HG03280 (cell line): Measurements from ENCODE around the gene APOOL.
"Not testable (repeated sequence)": the region's sequence is repeated elsewhere in the genome, so short reads cannot be mapped to it uniquely, and the experiment has no call there.

ENCODE experiments used
- ATAC-seq: cut with Tn5 transposase; IDR thresholded peaks from one replicate; pipeline ENCODE4 v1.9.1; 2021; ENCODE audit warnings: mild to moderate bottlenecking, moderate library complexity; ENCODE audit not compliant: unreplicated experiment

Gene APOOL

GRCh38 chrX:85077247-85077646 is 73.6 kb downstream of the APOOL start:
- not testable (repeated sequence) for ATAC-seq

DNA sequence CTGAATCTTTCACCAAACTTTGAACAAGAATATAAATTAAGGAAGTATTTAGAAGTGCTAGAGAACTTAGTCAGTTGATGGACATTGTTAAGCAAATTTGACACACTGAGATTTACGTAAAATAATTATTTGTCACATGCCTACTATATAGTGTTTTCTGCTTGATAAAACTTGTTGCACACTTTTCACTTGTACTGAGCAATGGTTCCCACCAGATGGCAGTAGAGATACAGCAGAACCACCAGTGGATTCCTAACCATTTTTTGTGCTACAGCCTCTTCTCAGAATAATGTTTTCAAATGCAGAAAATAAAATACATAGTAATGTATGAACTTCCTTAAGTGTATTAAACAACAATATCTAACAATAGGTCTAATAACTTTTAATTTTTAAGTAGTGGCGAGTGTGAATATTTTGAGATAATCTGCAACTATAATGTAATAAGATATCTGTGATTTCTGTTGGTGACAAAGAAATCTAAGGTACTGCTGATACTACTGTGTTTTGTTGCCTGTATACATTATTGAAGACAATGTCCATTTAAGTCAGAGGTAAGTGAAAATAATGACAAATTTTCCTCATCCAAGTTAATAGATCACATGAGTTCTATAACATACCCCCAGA is 81.2 kb downstream of the APOOL start:
- ATAC-seq: peak; percentile 60

- no peak for ATAC-seq
Observed at GRCh38 chrX:85089321-85089840, 85.7 kb downstream of the APOOL start.

DNA sequence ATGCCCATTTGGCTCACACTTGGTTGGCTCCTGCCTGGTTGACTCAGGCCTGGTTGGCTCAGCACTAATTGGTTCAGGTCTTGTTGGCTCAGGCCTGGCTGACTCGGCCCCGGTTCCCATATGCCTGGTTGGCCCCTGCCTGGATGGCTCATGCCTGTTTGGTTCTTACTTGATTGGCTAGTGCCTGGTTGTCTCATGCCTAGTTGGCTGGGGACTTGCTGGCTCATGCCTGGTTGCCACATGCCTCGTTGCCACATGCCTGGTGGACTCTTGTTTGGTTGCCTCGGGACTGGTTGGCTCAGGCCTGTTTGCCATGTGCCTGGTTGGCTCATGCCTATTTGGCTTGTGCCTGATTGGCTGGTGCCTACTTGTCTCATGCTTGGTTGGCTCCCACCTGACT is 103.7 kb downstream of the APOOL start:
- ATAC-seq: no peak

- ATAC-seq: no peak
Observed at GRCh38 chrX:85108165-85108564, 104.5 kb downstream of the APOOL start.

- no peak for ATAC-seq
Observed at GRCh38 chrX:85109235-85109634, 105.6 kb downstream of the APOOL start.

- no peak for ATAC-seq
Observed at GRCh38 chrX:85111347-85111746, 107.7 kb downstream of the APOOL start.

- no peak for ATAC-seq
Observed at GRCh38 chrX:85112293-85112692, 108.6 kb downstream of the APOOL start.

DNA sequence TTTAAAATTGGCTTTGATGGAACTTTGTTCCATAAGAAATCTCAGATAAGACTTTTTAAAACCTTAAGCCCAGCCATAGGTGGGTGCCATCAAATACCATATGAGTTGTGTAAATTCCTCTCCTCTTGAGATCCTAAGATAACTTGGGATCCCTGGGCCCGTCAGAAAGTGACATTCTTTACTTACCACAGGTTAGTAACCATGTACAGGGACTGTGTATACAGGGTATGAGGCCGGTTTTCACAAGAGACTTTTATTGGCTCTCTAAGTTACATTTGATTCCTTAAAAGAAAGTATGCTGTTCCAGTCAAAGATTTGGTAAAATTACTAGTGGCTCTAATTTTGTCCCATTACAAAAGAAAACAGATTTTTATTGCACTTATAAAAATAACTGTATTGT is 110.1 kb downstream of the APOOL start:
- ATAC-seq: no peak

GRCh38 chrX:85114171-85114570 is 110.5 kb downstream of the APOOL start:
- ATAC-seq: no peak

- ATAC-seq: no peak
Observed at GRCh38 chrX:85114776-85115175, 111.1 kb downstream of the APOOL start.

GRCh38 chrX:85115252-85115651 is 111.6 kb downstream of the APOOL start:
- no peak for ATAC-seq

DNA sequence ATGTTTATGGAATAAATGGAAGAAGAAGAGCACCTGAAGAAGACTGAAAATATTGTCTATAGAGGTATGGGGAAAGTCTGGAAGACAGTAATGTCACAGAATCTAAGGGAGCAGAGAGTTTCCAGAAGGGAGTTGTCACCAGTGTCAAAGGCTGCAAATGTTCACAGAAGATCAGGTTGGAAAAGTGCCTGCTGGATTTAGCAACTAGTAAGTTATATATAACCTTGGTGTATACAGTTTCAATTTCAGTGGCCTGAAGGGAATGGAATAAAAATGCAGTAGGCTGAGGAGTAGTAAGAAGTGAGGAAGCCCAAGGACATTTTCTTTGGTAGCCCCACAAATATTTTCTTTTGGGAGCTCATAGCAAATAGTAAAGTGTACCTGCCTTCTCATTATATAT is 132.7 kb downstream of the APOOL start:
- ATAC-seq: no peak

GRCh38 chrX:85139422-85139821 is 135.7 kb downstream of the APOOL start:
- ATAC-seq: no peak

DNA sequence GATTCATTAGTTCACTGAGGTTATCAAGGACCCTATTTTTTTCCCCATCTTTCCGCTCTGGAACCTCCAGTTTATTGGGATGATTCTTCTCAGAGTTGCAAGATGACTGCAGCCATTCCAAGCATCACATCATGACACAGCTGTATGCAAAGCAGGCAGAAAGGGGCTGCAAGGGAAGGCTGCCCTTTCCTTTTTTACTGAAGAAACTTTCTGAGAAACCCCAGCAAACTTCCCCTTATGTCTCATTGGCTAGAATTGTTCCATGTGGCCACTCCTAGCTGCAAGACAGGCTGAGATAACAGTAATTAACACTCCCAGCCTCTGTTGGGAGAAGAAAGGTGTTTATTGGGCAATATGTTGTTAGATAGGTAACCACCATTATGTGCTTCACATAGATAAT is 137.3 kb downstream of the APOOL start:
- no peak for ATAC-seq
